ENCODE results near the gene ACAD11.

The ACAD11 gene

DNA sequence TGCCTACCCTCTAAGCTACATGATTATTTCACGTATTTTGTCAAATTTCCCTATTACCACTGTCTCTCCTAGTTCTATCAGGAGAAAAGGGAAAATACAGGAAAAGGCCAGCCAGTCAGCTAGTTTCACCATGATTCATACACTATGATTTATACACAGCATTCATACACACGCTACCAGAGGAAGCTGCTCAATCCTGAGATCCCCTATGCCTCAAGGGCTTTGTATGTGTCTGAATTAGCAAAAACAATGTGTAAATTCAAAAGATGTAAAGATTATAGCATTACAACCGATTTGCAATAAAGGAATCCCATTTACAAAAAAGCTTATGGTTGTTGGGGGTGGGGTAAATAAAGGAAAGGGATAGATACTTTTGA is 65.7 kb downstream of the ACAD11 start (continued):
- no peak for TF ChIP-seq TSHZ2 (CRISPR knock-in tag; IDR thresholded peaks at IDR 0.05)

GRCh38 chr3:132593241-132593946 is 66.2 kb downstream of the ACAD11 start:
- TF ChIP-seq PATZ1 (CRISPR knock-in tag; IDR thresholded peaks at IDR 0.05; ENCODE audit: borderline replicate concordance) (no peak), TCF4 (CRISPR knock-in tag; IDR thresholded peaks at IDR 0.05; ENCODE audit: borderline replicate concordance) (no peak), GLIS3 (CRISPR knock-in tag; IDR thresholded peaks at IDR 0.05) (no peak), RARB (CRISPR knock-in tag; IDR thresholded peaks at IDR 0.05) (no peak), ISL1 (CRISPR knock-in tag; IDR thresholded peaks at IDR 0.05) (no peak), TOX (CRISPR knock-in tag; IDR thresholded peaks at IDR 0.05; ENCODE audit: borderline replicate concordance) (no peak), SNAI2 (CRISPR knock-in tag; IDR thresholded peaks at IDR 0.05) (no peak), CREB5 (CRISPR knock-in tag; IDR thresholded peaks at IDR 0.05; ENCODE audit: low read depth) (no peak), ZNF8 (CRISPR knock-in tag; IDR thresholded peaks at IDR 0.05) (no peak), ZFP3 (CRISPR knock-in tag; IDR thresholded peaks at IDR 0.05) (no peak), PPARA (CRISPR knock-in tag; IDR thresholded peaks at IDR 0.05; ENCODE audit: borderline replicate concordance) (no peak), ARNTL (CRISPR knock-in tag; IDR thresholded peaks at IDR 0.05; ENCODE audit: borderline replicate concordance, low read depth) (no peak), ZNF565 (CRISPR knock-in tag; conservative IDR thresholded peaks at IDR 0.05; ENCODE audit: low read depth) (no peak), OSR1 (CRISPR knock-in tag; IDR thresholded peaks at IDR 0.05) (no peak), BACH2 (CRISPR knock-in tag; IDR thresholded peaks at IDR 0.05; ENCODE audit: borderline replicate concordance) (no peak)
- ATAC-seq: peak; percentile 61

GRCh38 chr3:132592216-132592615 is 67.4 kb downstream of the ACAD11 start:
- TF ChIP-seq RARB (CRISPR knock-in tag; IDR thresholded peaks at IDR 0.05) (no peak), TOX (CRISPR knock-in tag; IDR thresholded peaks at IDR 0.05; ENCODE audit: borderline replicate concordance) (peak; percentile 76), ISL1 (CRISPR knock-in tag; IDR thresholded peaks at IDR 0.05) (peak; percentile 69), PATZ1 (CRISPR knock-in tag; IDR thresholded peaks at IDR 0.05; ENCODE audit: borderline replicate concordance) (no peak), SNAI2 (CRISPR knock-in tag; IDR thresholded peaks at IDR 0.05) (no peak), ZFP3 (CRISPR knock-in tag; IDR thresholded peaks at IDR 0.05) (no peak), ZNF565 (CRISPR knock-in tag; conservative IDR thresholded peaks at IDR 0.05; ENCODE audit: low read depth) (no peak), ZC3H10 (CRISPR knock-in tag; IDR thresholded peaks at IDR 0.05) (0 out of 2 replicates have a peak, but pooled peaks have one; percentile 46)
- ATAC-seq: peak; percentile 50

DNA sequence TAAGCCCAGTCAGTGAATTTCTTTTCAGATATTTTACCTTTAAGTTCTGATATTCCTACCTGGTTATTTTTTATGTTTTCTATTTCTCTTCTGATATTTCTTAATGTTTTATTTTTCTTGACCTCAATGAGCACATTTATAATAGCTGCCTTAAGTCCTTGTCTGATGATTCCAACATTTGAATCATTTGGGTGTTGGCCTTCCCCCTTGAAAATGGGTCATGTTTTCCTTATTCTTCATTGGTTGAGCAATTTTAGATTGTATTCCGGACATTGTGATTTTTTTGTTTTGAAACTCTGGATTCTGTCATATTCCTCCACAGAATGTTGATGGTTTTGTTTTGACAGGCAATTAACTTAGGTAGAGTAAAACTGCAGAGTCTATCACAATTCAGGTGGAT is 72.2 kb downstream of the ACAD11 start:
- ATAC-seq: no peak
- TF ChIP-seq CSRNP3 (CRISPR knock-in tag; IDR thresholded peaks at IDR 0.05): no peak
- TF ChIP-seq, protein P1, sequence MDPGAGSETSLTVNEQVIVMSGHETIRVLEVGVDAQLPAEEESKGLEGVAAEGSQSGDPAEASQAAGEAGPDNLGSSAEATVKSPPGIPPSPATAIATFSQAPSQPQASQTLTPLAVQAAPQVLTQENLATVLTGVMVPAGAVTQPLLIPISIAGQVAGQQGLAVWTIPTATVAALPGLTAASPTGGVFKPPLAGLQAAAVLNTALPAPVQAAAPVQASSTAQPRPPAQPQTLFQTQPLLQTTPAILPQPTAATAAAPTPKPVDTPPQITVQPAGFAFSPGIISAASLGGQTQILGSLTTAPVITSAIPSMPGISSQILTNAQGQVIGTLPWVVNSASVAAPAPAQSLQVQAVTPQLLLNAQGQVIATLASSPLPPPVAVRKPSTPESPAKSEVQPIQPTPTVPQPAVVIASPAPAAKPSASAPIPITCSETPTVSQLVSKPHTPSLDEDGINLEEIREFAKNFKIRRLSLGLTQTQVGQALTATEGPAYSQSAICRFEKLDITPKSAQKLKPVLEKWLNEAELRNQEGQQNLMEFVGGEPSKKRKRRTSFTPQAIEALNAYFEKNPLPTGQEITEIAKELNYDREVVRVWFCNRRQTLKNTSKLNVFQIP (CRISPR knock-in tag; IDR thresholded peaks at IDR 0.05; ENCODE audit: borderline replicate concordance, low read depth): no peak
- TF ChIP-seq ZC3H10 (CRISPR knock-in tag; IDR thresholded peaks at IDR 0.05): no peak
- no peak for TF ChIP-seq GLIS3 (CRISPR knock-in tag; IDR thresholded peaks at IDR 0.05)
- no peak for TF ChIP-seq ZNF8 (CRISPR knock-in tag; IDR thresholded peaks at IDR 0.05)
- no peak for TF ChIP-seq ZNF70 (CRISPR knock-in tag; IDR thresholded peaks at IDR 0.05)
- TF ChIP-seq OSR1 (CRISPR knock-in tag; IDR thresholded peaks at IDR 0.05): no peak
- no peak for TF ChIP-seq RARB (CRISPR knock-in tag; IDR thresholded peaks at IDR 0.05)
- TF ChIP-seq ISL1 (CRISPR knock-in tag; IDR thresholded peaks at IDR 0.05): no peak
- TF ChIP-seq TOX (CRISPR knock-in tag; IDR thresholded peaks at IDR 0.05; ENCODE audit: borderline replicate concordance): no peak
- no peak for TF ChIP-seq ARNTL (CRISPR knock-in tag; IDR thresholded peaks at IDR 0.05; ENCODE audit: borderline replicate concordance, low read depth)
- TF ChIP-seq ESRRG (CRISPR knock-in tag; IDR thresholded peaks at IDR 0.05): no peak
- TF ChIP-seq ZFP30 (CRISPR knock-in tag; IDR thresholded peaks at IDR 0.05): no peak
- no peak for TF ChIP-seq PATZ1 (CRISPR knock-in tag; IDR thresholded peaks at IDR 0.05; ENCODE audit: borderline replicate concordance)

Data from SK-N-SH treated with all-trans-retinoic acid at 6 μM for 48 hours (cell line).